Non-pigmented ciliary epithelial cell (primary cell): ENCODE measurements around the gene MRPL50.

Experiments
- DNase-seq: peaks from one replicate; pipeline ENCODE4 v3.0.0-alpha.2; 2010; ENCODE audit warnings: low read depth

MRPL50 gene

GRCh38 chr9:101398068-101398929 lies at the start of gene MRPL50, which contains the start of gene ZNF189:
Gene MRPL50 (minus strand): TSS chr9:101398618. CDS start chr9:101398592, 26 bp downstream.
Gene ZNF189 (plus strand): TSS chr9:101398851. CDS start chr9:101399157, 306 bp downstream.
- DNase-seq = peak; percentile 97

GRCh38 chr9:101446732-101447131 lies 48.3 kb upstream of the MRPL50 start:
- DNase-seq = no peak

GRCh38 chr9:101445353-101446029 lies 47.1 kb upstream of the MRPL50 start:
- no peak for DNase-seq

GRCh38 chr9:101443364-101443771 lies 45.0 kb upstream of the MRPL50 start:
- no peak for DNase-seq

- DNase-seq = no peak
These were observed 44.3 kb upstream of the MRPL50 start for GRCh38 chr9:101442736-101443135.

- DNase-seq = no peak
These were observed 43.9 kb upstream of the MRPL50 start for GRCh38 chr9:101442318-101442717.

GRCh38 chr9:101440714-101441230 lies 42.4 kb upstream of the MRPL50 start:
- DNase-seq = no peak

- DNase-seq = no peak
These were observed 40.1 kb upstream of the MRPL50 start for GRCh38 chr9:101438523-101438922.

GRCh38 chr9:101437806-101438232 lies 39.4 kb upstream of the MRPL50 start:
- no peak for DNase-seq

GRCh38 chr9:101435601-101436079 lies 37.2 kb upstream of the MRPL50 start, which contains the start of gene ALDOB:
Gene ALDOB (minus strand): TSS chr9:101435774. CDS start chr9:101430887, 4,887 bp downstream.
- DNase-seq = no peak

GRCh38 chr9:101434998-101435397 lies 36.6 kb upstream of the MRPL50 start:
- no peak for DNase-seq

- DNase-seq = no peak
These were observed 34.8 kb upstream of the MRPL50 start for GRCh38 chr9:101433229-101433628.

- no peak for DNase-seq
These were observed 34.3 kb upstream of the MRPL50 start for GRCh38 chr9:101432740-101433139.

- DNase-seq = no peak
These were observed 33.8 kb upstream of the MRPL50 start for GRCh38 chr9:101432171-101432570.

GRCh38 chr9:101429736-101430135 lies 31.3 kb upstream of the MRPL50 start:
- DNase-seq = no peak

GRCh38 chr9:101428909-101429308 lies 30.5 kb upstream of the MRPL50 start:
- DNase-seq = no peak

- DNase-seq = no peak
These were observed 29.7 kb upstream of the MRPL50 start for GRCh38 chr9:101427957-101428655.

- DNase-seq = no peak
These were observed 28.9 kb upstream of the MRPL50 start for GRCh38 chr9:101427358-101427757.

- DNase-seq = no peak
These were observed 23.2 kb upstream of the MRPL50 start for GRCh38 chr9:101421653-101422065.

- no peak for DNase-seq
These were observed 21.4 kb upstream of the MRPL50 start for GRCh38 chr9:101419863-101420262.

- no peak for DNase-seq
These were observed 20.4 kb upstream of the MRPL50 start for GRCh38 chr9:101418518-101419430.
